ENCODE data around the gene HTR3E.
A peak's percentile ranks its signal among the peaks of the same experiment; 100 is the strongest.

- TF ChIP-seq ZNF274 (IDR thresholded peaks at IDR 0.05; ENCODE audit: low read depth, low read length) (no peak), YY1 (IDR thresholded peaks at IDR 0.05; ENCODE audit: insufficient read depth, insufficient read length) (peak; percentile 88), SUZ12 (IDR thresholded peaks at IDR 0.05; ENCODE audit: extremely low read depth, insufficient read depth, insufficient read length) (no peak)
Observed at GRCh38 chr3:184135149-184135910, 38.5 kb downstream of the HTR3E start, which contains the start of gene EIF2B5.
